Psoas muscle (tissue), 8 donors: Measurements from ENCODE around the gene TMPRSS3. TPM values are rescaled to one million over a fixed set of nuclear protein-coding genes. Genes with fewer than 3 reads are reported as not detected.

Source experiments
- ATAC-seq, 4 donors: fragments of 200-7000 bp; cut with Tn5 transposase; one replicate each; pipeline ENCODE4 v1.9.1; 2020; ENCODE audit warnings: moderate library complexity in 3 of 4, mild to moderate bottlenecking in 2 of 4
- DNase-seq, 2 donors: peaks; one replicate each; pipeline ENCODE4 v3.0.0-alpha.2; 2020
- H3K27ac ChIP-seq: fragments of 200-600 bp; one replicate; pipeline ENCODE4 v1.8.0; 2022
- H3K27me3 ChIP-seq, 3 donors: fragments of 200-600 bp in 1 of 3; one replicate each; pipeline versions ENCODE4 v1.6.1 to v1.8.0; 2013 to 2022; ENCODE audit warnings: low read length in 2 of 3, mild to moderate bottlenecking in 2 of 3, moderate library complexity in 1 of 3; ENCODE audit not compliant: insufficient read depth in 3 of 3
- H3K36me3 ChIP-seq, 2 donors: fragments of 200-600 bp in 1 of 2; one replicate each; pipeline versions ENCODE4 v1.6.1 to v1.8.0; 2013 to 2022; ENCODE audit warnings: low read depth in 1 of 2, mild to moderate bottlenecking in 1 of 2, moderate library complexity in 1 of 2; ENCODE audit not compliant: insufficient read depth in 1 of 2
- H3K4me1 ChIP-seq: fragments of 200-600 bp; one replicate; pipeline ENCODE4 v1.8.0; 2022
- H3K4me3 ChIP-seq: fragments of 200-600 bp; one replicate; pipeline ENCODE4 v1.8.0; 2022; ENCODE audit warnings: mild to moderate bottlenecking
- H3K9me3 ChIP-seq: fragments of 200-600 bp; one replicate; pipeline ENCODE4 v1.8.0; 2022
- CTCF ChIP-seq: fragments of 200-600 bp; IDR thresholded peaks from one replicate; pipeline ENCODE4 v1.8.0; 2022; ENCODE audit warnings: antibody characterized with exemption
- WGBS, 3 donors: extraction: QIAGEN DNeasy Blood & Tissue Kit; methylation state at CpG; one replicate each; pipeline versions ENCODE4 v1.1.6 to v1.1.7; 2013; 5-methylcytosine and 5-hydroxymethylcytosine counted together
- intact Hi-C, 2 donors: fragments of 100-400 bp; cut with DNase I; formaldehyde crosslinking; loops; one replicate each; pipeline versions ENCODE4 v1.11.0 to v1.14.2; 2022
- polyA plus RNA-seq, 3 donors: library from polyadenylated mRNA; stranded (reverse); fragments of 200-250 nt; gene quantifications; one replicate each; pipeline ENCODE4 v1.2.3, GENCODE V29; 2013
- total RNA-seq, 4 donors: library from RNA; stranded (reverse); fragmentation: NEBNext Ultra II Directional in 2 of 4; extraction: Animal tissue kit (Norgen Biotek cat#: 25700) in 2 of 4; gene quantifications; one replicate each; pipeline versions ENCODE4 v1.2.1 to v1.2.4, GENCODE V29; 2021 to 2023
- donor health status: healthy with polysubstance abuse.
- donor health status: DM: no; HTN: no; CAD: no; lungs with moderate emphysema.
- donor health status: Bipolar disorder and iron deficiency.
- donor health status: healthy.
- donor health status: DM: yes; HTN: yes; CAD: no.
- donor health status: DM: no; HTN: no; CAD: no.
- donor health status: DM: no; HTN: no; CAD: no.
- donor health status: DM: yes; HTN: yes; CAD: no.

Gene TMPRSS3
- total and polyA plus RNA-seq, 7 donors: 0.25 TPM; not detected in 6

GRCh38 chr21:42363312-42363711, 32.5 kb downstream of the TMPRSS3 start:
- no peak overlapping the region for H3K27ac ChIP-seq
- ATAC-seq: no peak
- no peaks in the 10 kb centered on the region for H3K36me3 ChIP-seq
- WGBS, 3 donors: 70 to 76% (median 74%) methylated on average over 8 of the region's 8 CpGs
- TF ChIP-seq CTCF: no peak
- no peaks in the 10 kb centered on the region for H3K9me3 ChIP-seq
- peaks cover 0 to 25% (median 12%) of the 10 kb centered on the region in 3 donors for H3K27me3 ChIP-seq
- intact Hi-C loops: no loop called here
- no peak overlapping the region for H3K4me3 ChIP-seq
- no peaks in the 10 kb centered on the region for H3K4me1 ChIP-seq
- no peak for DNase-seq

DNA sequence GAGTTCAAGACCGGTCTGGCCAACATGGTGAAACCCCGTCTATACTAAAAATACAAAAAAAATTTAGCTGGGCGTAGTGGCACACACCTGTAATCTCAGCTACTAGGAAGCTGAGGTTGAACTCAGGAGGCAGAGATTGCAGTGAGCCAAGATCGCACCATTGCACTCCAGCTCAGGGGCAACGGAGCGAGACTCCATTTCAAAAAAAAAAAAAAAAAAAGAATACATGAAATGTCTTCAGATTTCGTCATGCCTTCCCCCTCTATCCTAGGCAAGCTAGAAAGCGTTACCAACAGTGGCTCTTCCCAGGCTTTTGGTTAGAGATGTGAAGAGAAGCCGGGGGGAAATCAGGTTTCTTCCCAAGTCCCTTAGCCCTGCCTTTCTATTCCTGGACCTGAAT, 33.2 kb downstream of the TMPRSS3 start:
- DNase-seq (no peak), ATAC-seq (no peak)
- H3K36me3 ChIP-seq: no peaks in the 10 kb centered on the region
- H3K27me3 ChIP-seq: peaks cover 0 to 25% (median 12%) of the 10 kb centered on the region in 3 donors
- H3K9me3 ChIP-seq: no peaks in the 10 kb centered on the region
- no peak for TF ChIP-seq CTCF
- intact Hi-C loops: no loop called here
- WGBS, 3 donors: 44 to 59% (median 54%) methylated on average over 9 of the region's 9 CpGs
- no peak overlapping the region for H3K4me3 ChIP-seq
- H3K27ac ChIP-seq: no peak overlapping the region
- no peaks in the 10 kb centered on the region for H3K4me1 ChIP-seq

DNA sequence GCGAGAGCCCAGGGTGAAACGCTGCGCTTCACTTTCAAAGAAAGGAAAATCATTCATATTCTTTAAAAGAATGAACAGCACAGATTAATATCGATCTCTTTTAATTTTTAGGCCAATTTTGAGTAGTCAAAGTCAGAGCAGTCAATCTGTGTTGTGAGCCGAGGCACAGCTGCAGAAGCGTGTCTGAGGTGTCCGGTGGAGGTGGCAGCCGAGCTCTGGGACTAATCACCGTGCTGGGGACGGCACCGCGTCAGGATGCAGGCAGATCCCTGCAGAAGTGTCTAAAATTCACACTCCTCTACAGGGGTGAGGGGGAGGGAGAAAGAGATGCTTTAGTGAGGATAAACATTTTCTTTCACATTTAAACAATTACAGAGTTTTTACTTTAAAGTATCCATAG, 33.7 kb downstream of the TMPRSS3 start:
- H3K27me3 ChIP-seq: peaks cover 0 to 25% (median 12%) of the 10 kb centered on the region in 3 donors
- TF ChIP-seq CTCF: no peak
- 40 to 42% (median 41%) methylated on average over 12 of the region's 12 CpGs for WGBS, 3 donors
- no peak overlapping the region for H3K4me3 ChIP-seq
- ATAC-seq: no peak
- no peaks in the 10 kb centered on the region for H3K4me1 ChIP-seq
- H3K27ac ChIP-seq: no peak overlapping the region
- no peak for DNase-seq
- intact Hi-C loops: no loop called here
- no peaks in the 10 kb centered on the region for H3K9me3 ChIP-seq
- no peaks in the 10 kb centered on the region for H3K36me3 ChIP-seq

- Histone ChIP-seq H3K9me3 (no peaks in the 10 kb centered on the region), H3K27ac (no peak overlapping the region), H3K4me1 (no peaks in the 10 kb centered on the region), H3K36me3 (no peaks in the 10 kb centered on the region), H3K27me3 (peaks cover 0 to 25% (median 12%) of the 10 kb centered on the region in 3 donors), H3K4me3 (no peak overlapping the region)
- ATAC-seq: no peak
- TF ChIP-seq CTCF: no peak
- intact Hi-C loops: no loop called here
- 15 to 16% (median 16%) methylated on average over 7 of the region's 7 CpGs for WGBS, 3 donors
- DNase-seq: no peak
Measured at GRCh38 chr21:42361286-42361685, 34.6 kb downstream of the TMPRSS3 start.

- no peak overlapping the region for H3K4me3 ChIP-seq
- no peak for TF ChIP-seq CTCF
- peaks cover 0 to 25% (median 12%) of the 10 kb centered on the region in 3 donors for H3K27me3 ChIP-seq
- no peaks in the 10 kb centered on the region for H3K36me3 ChIP-seq
- intact Hi-C loops: no loop called here
- H3K4me1 ChIP-seq: no peaks in the 10 kb centered on the region
- no peak for ATAC-seq
- 75 to 80% (median 78%) methylated on average over 2 of the region's 2 CpGs for WGBS, 3 donors
- H3K9me3 ChIP-seq: no peaks in the 10 kb centered on the region
- no peak for DNase-seq
- no peak overlapping the region for H3K27ac ChIP-seq
Measured at GRCh38 chr21:42360317-42360716, 35.5 kb downstream of the TMPRSS3 start.
